PC-9 (cell line): ENCODE data around the gene CDC42. TPM values are rescaled to one million over a fixed set of nuclear protein-coding genes. Genes with fewer than 3 reads are reported as not detected.

Experiments used
- BruUV-seq: library from RNA; stranded (reverse); fragments of 400-500 nt; replicated peaks from 2 replicates; lab custom pipeline; 2021; lab: Mats Ljungman, UMichigan
- CTCF ChIA-PET: fragments of 300-600 bp; sonication (Branson Sonifier 250); formaldehyde crosslinking; loops from one replicate; lab custom pipeline; 2022; ENCODE audit warnings: antibody characterized with exemption; lab: Charles Lee
- POLR2A ChIA-PET: fragments of 300-600 bp; sonication (Branson Sonifier 250); formaldehyde crosslinking; loops from one replicate; lab custom pipeline; 2022; ENCODE audit warnings: antibody characterized with exemption; ENCODE audit not compliant: unreplicated experiment; lab: Charles Lee
- DNase-seq, 2 experiments: peaks; one replicate each; pipeline versions ENCODE4 v3.0.0 to v3.0.0-alpha.2; 2015 to 2022; ENCODE audit warnings: mixed read lengths in 1 of 2
- H2AFZ ChIP-seq: fragments of 200-600 bp; sonication (generic); 2 replicates; pipeline ENCODE4 v1.8.1; 2017; ENCODE audit warnings: antibody characterized with exemption
- H3F3A ChIP-seq: fragments of 200-600 bp; sonication (generic); 2 replicates; pipeline ENCODE4 v1.8.1; 2017; ENCODE audit warnings: antibody characterized with exemption, mild to moderate bottlenecking, low read depth; ENCODE audit not compliant: insufficient read depth
- H3K27ac ChIP-seq: fragments of 200-600 bp; sonication (generic); 2 replicates; pipeline ENCODE4 v1.6.1; 2016; ENCODE audit warnings: mixed run types
- H3K27me3 ChIP-seq: fragments of 200-600 bp; sonication (generic); 2 replicates; pipeline ENCODE4 v1.6.1; 2016; ENCODE audit warnings: low read depth, mixed run types; ENCODE audit not compliant: insufficient read depth
- H3K36me3 ChIP-seq: fragments of 200-600 bp; sonication (generic); 2 replicates; pipeline ENCODE4 v1.6.1; 2016; ENCODE audit warnings: low read depth, mixed run types
- H3K4me1 ChIP-seq: fragments of 200-600 bp; sonication (generic); replicated peaks from 2 replicates; pipeline ENCODE4 v1.6.1; 2016; ENCODE audit warnings: mixed run types; ENCODE audit not compliant: insufficient read depth
- H3K4me2 ChIP-seq: fragments of 200-600 bp; sonication (generic); 2 replicates; pipeline ENCODE4 v1.6.1; 2017; ENCODE audit warnings: mixed run types
- H3K4me3 ChIP-seq: fragments of 200-600 bp; sonication (generic); 2 replicates; pipeline ENCODE4 v1.6.1; 2016; ENCODE audit warnings: mixed run types
- H3K79me2 ChIP-seq: fragments of 200-600 bp; sonication (generic); 2 replicates; pipeline ENCODE4 v1.6.1; 2017; ENCODE audit warnings: low read depth, mixed run types
- H3K9me2 ChIP-seq: fragments of 200-600 bp; sonication (generic); 2 replicates; pipeline ENCODE4 v1.8.1; 2017; ENCODE audit warnings: mild to moderate bottlenecking; ENCODE audit not compliant: insufficient read depth
- H3K9me3 ChIP-seq: fragments of 200-600 bp; sonication (generic); 2 replicates; pipeline ENCODE4 v1.8.1; 2016; ENCODE audit warnings: low read depth; ENCODE audit not compliant: insufficient read depth
- H4K20me1 ChIP-seq: fragments of 200-600 bp; sonication (generic); 2 replicates; pipeline ENCODE4 v1.8.1; 2017; ENCODE audit not compliant: insufficient read depth
- CTCF ChIP-seq: fragments of 200-600 bp; sonication (generic); conservative IDR thresholded peaks from 2 replicates; pipeline ENCODE4 v1.6.1; 2017; ENCODE audit warnings: mixed run types, antibody characterized with exemption, mild to moderate bottlenecking, moderate library complexity
- EZH2 ChIP-seq: fragments of 200-600 bp; sonication (generic); IDR thresholded peaks from 2 replicates; pipeline ENCODE4 v1.8.0; 2017; ENCODE audit warnings: antibody characterized with exemption, low read depth
- intact Hi-C: fragments of 100-400 bp; cut with micrococcal nuclease; formaldehyde crosslinking; loops from one replicate; pipeline ENCODE4 v1.10.0; 2022; ENCODE audit not compliant: unreplicated experiment
- total RNA-seq: library from RNA; stranded (reverse); gene quantifications from 2 replicates; pipeline ENCODE4 v1.2.3, GENCODE V29; 2021

CDC42 gene
- total RNA-seq, 1 experiment from 2014 or later = 183 TPM

GRCh38 chr1:22025368-22026155, 26.9 kb upstream of the CDC42 start:
- TF ChIP-seq EZH2 (no peak), CTCF (no peak)
- peaks cover 15% of the 10 kb centered on the region; the same call in 1 of the 2 replicates for H3F3A ChIP-seq
- H3K4me1 ChIP-seq = peaks cover 4% of the 10 kb centered on the region
- H3K79me2 ChIP-seq = peaks cover 8% of the 10 kb centered on the region; the same call in 1 of the 2 replicates
- H3K27me3 ChIP-seq = no peaks in the 10 kb centered on the region
- peak overlapping the region; percentile 83 for H3K4me2 ChIP-seq
- H3K9me3 ChIP-seq = no peaks in the 10 kb centered on the region
- BruUV-seq = no TSS peak
- peak overlapping the region; percentile 87 for H3K27ac ChIP-seq
- no peaks in the 10 kb centered on the region for H3K36me3 ChIP-seq
- POLR2A ChIA-PET = interaction anchor here (0.5 to 1.5 kb wide), 4 partner anchors 27 to 478 kb away, joined by 4 to 20 read pairs (median 8); partner anchors contain the start of gene CDC42
- CTCF ChIA-PET = interaction anchor here (0.6 to 1.3 kb wide), 2 partner anchors 28 to 387 kb away, joined by 3 read pairs; no protein-coding TSS in a partner anchor
- H2AFZ ChIP-seq = peak overlapping the region; percentile 87
- DNase-seq = peak; percentile 80 to 85
- H4K20me1 ChIP-seq = no peaks in the 10 kb centered on the region
- H3K4me3 ChIP-seq = peak overlapping the region; percentile 87
- no peaks in the 10 kb centered on the region for H3K9me2 ChIP-seq
- intact Hi-C loops = loop anchor here (1.0 to 10.0 kb wide), 3 partner anchors 28 to 389 kb away; no protein-coding TSS in a partner anchor

GRCh38 chr1:22026924-22027289, 25.6 kb upstream of the CDC42 start:
- Histone ChIP-seq H4K20me1 (no peaks in the 10 kb centered on the region), H2AFZ (no peak overlapping the region), H3K9me3 (no peaks in the 10 kb centered on the region), H3F3A (peaks cover 15% of the 10 kb centered on the region; the same call in 1 of the 2 replicates), H3K79me2 (peaks cover 8% of the 10 kb centered on the region; the same call in 1 of the 2 replicates), H3K4me2 (no peak overlapping the region), H3K9me2 (no peaks in the 10 kb centered on the region), H3K36me3 (no peaks in the 10 kb centered on the region), H3K27me3 (no peaks in the 10 kb centered on the region), H3K4me1 (peaks cover 4% of the 10 kb centered on the region), H3K4me3 (no peak overlapping the region), H3K27ac (no peak overlapping the region)
- BruUV-seq = no TSS peak
- POLR2A ChIA-PET = no interaction called here
- intact Hi-C loops = loop anchor here (10.0 kb wide), 2 partner anchors 62 to 388 kb away; no protein-coding TSS in a partner anchor
- DNase-seq = no peak
- CTCF ChIA-PET = no interaction called here
- TF ChIP-seq CTCF = no peak
- no peak for TF ChIP-seq EZH2

GRCh38 chr1:22030057-22030456, 22.5 kb upstream of the CDC42 start:
- H3K4me1 ChIP-seq = peaks cover 4% of the 10 kb centered on the region
- BruUV-seq = no TSS peak
- H3K9me3 ChIP-seq = no peaks in the 10 kb centered on the region
- H2AFZ ChIP-seq = no peak overlapping the region
- no peak overlapping the region for H3K4me3 ChIP-seq
- H3K27ac ChIP-seq = no peak overlapping the region
- no peaks in the 10 kb centered on the region for H3K9me2 ChIP-seq
- no peaks in the 10 kb centered on the region for H3K27me3 ChIP-seq
- H3F3A ChIP-seq = peaks cover 1% of the 10 kb centered on the region; the same call in 1 of the 2 replicates
- no peaks in the 10 kb centered on the region for H3K36me3 ChIP-seq
- TF ChIP-seq EZH2 (no peak), CTCF (no peak)
- intact Hi-C loops = no loop called here
- H3K79me2 ChIP-seq = peaks cover 8% of the 10 kb centered on the region; the same call in 1 of the 2 replicates
- no peak overlapping the region for H3K4me2 ChIP-seq
- ChIA-PET POLR2A (no interaction called here), CTCF (no interaction called here)
- DNase-seq = no peak
- H4K20me1 ChIP-seq = no peaks in the 10 kb centered on the region
